ENCODE measurements around the gene IL17RD. TPM values are rescaled to one million over a fixed set of nuclear protein-coding genes. Genes with fewer than 3 reads are reported as not detected.

IL17RD gene
- total and polyA plus RNA-seq, 2 of the 4 experiments (the other 2 are of a cell fraction) = 0.72 to 0.92 TPM

DNA sequence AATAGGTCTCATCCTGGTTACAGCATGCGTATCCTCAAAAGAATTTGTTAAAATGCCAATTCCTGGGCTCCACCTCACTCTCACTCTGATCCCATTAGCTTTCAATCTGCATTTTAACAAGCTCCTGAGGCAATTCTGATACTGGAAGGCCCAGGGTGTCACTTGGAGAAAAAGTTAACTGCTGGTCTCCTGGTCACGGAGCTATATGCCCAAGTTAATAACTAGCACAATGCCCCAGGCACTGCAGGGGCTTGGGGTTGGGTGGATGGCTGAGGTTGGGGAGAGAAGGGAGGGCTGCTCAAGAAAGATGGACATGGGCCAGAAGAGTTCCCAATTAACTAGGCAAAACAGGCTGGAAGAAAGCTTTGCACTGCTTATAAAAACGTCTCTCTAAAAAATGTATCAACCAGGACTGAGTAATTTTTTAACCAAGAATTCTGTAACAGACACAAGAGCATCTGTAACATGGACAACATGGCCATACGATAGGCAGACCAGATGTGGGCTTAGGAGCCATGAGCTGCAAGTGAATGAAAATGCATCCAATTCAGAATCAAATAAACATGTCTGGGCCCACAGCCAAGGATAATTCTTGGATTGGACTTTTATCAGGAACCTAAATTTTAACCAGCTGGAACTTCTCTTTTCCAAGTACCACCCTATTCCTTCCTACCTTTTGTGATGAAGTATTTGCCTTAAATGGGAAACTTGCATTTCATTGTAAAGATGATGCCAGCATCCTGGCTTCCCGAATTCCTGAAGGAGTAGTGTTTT is 4.2 kb downstream of the IL17RD start:
- H3K23ac ChIP-seq (ENCODE audit: low read depth, low read length) = no peak overlapping the region
- no peak overlapping the region for H2BK5ac ChIP-seq (ENCODE audit: low read depth, low read length, poor library complexity, severe bottlenecking)
- H3K9me1 ChIP-seq (ENCODE audit: insufficient read depth, low read length) = no peaks in the 10 kb centered on the region
- H3K4me1 ChIP-seq (ENCODE audit: control insufficient read depth, insufficient read depth, low read length) = peaks cover 4% of the 10 kb centered on the region; the same call in 1 of the 2 replicates
- H2BK15ac ChIP-seq (ENCODE audit: low read depth, low read length) = no peak overlapping the region
- DNase-seq (peak; percentile 34), ATAC-seq (ENCODE audit: low read depth) (no peak)
- no peak overlapping the region for H2BK20ac ChIP-seq (ENCODE audit: low read depth, low read length)
- no peak overlapping the region for H2AK9ac ChIP-seq (replicated peaks; ENCODE audit: low read depth, low read length, poor library complexity)
- CTCF ChIA-PET = no interaction called here
- no TSS peak for BruUV-seq (replicated peaks)
- H3K56ac ChIP-seq (ENCODE audit: extremely low read depth, insufficient read depth, low read length) = no peak overlapping the region
- no peaks in the 10 kb centered on the region for H3K9me3 ChIP-seq (ENCODE audit: control insufficient read depth, insufficient read depth, low read length)
- H3K27me3 ChIP-seq (ENCODE audit: control insufficient read depth, insufficient read depth, low read length) = peaks cover 29% of the 10 kb centered on the region
- H3K4me2 ChIP-seq (ENCODE audit: low read depth, low read length) = no peak overlapping the region
- no peak overlapping the region for H3K9ac ChIP-seq (ENCODE audit: low read depth, low read length)
- H2AFZ ChIP-seq (replicated peaks; ENCODE audit: low read length, poor library complexity) = no peak overlapping the region
- in situ Hi-C loops (cut with MboI; ENCODE audit: low sequenced_read_pairs) (loop anchor here (25.0 kb wide), 1 partner anchor 401 kb away; the partner anchor contains the start of gene PDE12), intact Hi-C loops (cut with micrococcal nuclease) (loop anchor here (5.0 kb wide), 1 partner anchor 154 kb away; no protein-coding TSS in a partner anchor), dilution Hi-C loops (cut with HindIII; ENCODE audit: low sequenced_read_pairs, unreplicated experiment) (no loop called here)
- no peak overlapping the region for H4K8ac ChIP-seq (ENCODE audit: low read depth in 2 of 2, low read length in 2 of 2)
- H4K20me1 ChIP-seq (ENCODE audit: insufficient read depth, low read length) = no peaks in the 10 kb centered on the region; the same call in 1 of the 2 replicates
- H3K4me3 ChIP-seq (ENCODE audit: insufficient read depth, low read depth, low read length) = no peak overlapping the region
- TF ChIP-seq MAFK (IDR thresholded peaks at IDR 0.05; ENCODE audit: low read depth, low read length) = no peak
- TF ChIP-seq MXI1 (IDR thresholded peaks at IDR 0.05; ENCODE audit: borderline replicate concordance, low read depth, low read length) = no peak
- no peak for TF ChIP-seq CEBPB (IDR thresholded peaks at IDR 0.05; ENCODE audit: low read depth, low read length)
- TF ChIP-seq, protein P1, sequence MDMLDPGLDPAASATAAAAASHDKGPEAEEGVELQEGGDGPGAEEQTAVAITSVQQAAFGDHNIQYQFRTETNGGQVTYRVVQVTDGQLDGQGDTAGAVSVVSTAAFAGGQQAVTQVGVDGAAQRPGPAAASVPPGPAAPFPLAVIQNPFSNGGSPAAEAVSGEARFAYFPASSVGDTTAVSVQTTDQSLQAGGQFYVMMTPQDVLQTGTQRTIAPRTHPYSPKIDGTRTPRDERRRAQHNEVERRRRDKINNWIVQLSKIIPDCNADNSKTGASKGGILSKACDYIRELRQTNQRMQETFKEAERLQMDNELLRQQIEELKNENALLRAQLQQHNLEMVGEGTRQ (IDR thresholded peaks at IDR 0.05; ENCODE audit: low read depth, low read length) = no peak
- TF ChIP-seq RCOR1 (IDR thresholded peaks at IDR 0.05; ENCODE audit: insufficient replicate concordance, low read length) = no peak
- no peak for TF ChIP-seq RAD21 (IDR thresholded peaks at IDR 0.05; ENCODE audit: low read length)
- no peak for TF ChIP-seq NFE2L2 (IDR thresholded peaks at IDR 0.05; ENCODE audit: low read depth, low read length)
- no peak for TF ChIP-seq POLR2A (IDR thresholded peaks at IDR 0.05; ENCODE audit: low read depth, low read length)
- no peak for TF ChIP-seq CTCF (conservative IDR thresholded peaks at IDR 0.05; ENCODE audit: low read depth, low read length)
- POLR2A ChIA-PET (ENCODE audit: unreplicated experiment) = no interaction called here
- 100% methylated on average over 1 of the region's 5 CpGs; no CpG with 5 or more reads in 1 of the 2 experiments for WGBS, 2 experiments (ENCODE audit: extremely low coverage in 2 of 2, insufficient read length in 1 of 2)
- no peak overlapping the region for H3K18ac ChIP-seq (ENCODE audit: low read depth, low read length)
- H4K5ac ChIP-seq (ENCODE audit: low read depth, low read length) = no peak overlapping the region
- no peak overlapping the region for H3K4ac ChIP-seq (ENCODE audit: low read depth, low read length)
- H4K91ac ChIP-seq (ENCODE audit: insufficient read depth, low read depth, low read length) = no peak overlapping the region
- H3K14ac ChIP-seq (replicated peaks; ENCODE audit: low read depth, low read length) = no peak overlapping the region
- H2AK5ac ChIP-seq (ENCODE audit: low read depth, low read length) = no peak overlapping the region
- no peaks in the 10 kb centered on the region for H3K36me3 ChIP-seq (ENCODE audit: control insufficient read depth, insufficient read depth, low read length)
- no peak overlapping the region for H2BK120ac ChIP-seq (ENCODE audit: low read depth, low read length)
- H3K79me1 ChIP-seq (ENCODE audit: low read depth in 1 of 2, low read length in 2 of 2) = no peaks in the 10 kb centered on the region
- no peak overlapping the region; the same call in 1 of the 2 replicates for H3K27ac ChIP-seq (ENCODE audit: insufficient read depth, low read length)
